ENCODE results near the gene RNF31. TPM values are rescaled to one million over a fixed set of nuclear protein-coding genes. Genes with fewer than 3 reads are reported as not detected.
A peak's percentile ranks its signal among the peaks of the same experiment; 100 is the strongest.

RNF31 gene
- total and polyA plus RNA-seq, 2 of the 13 experiments (the other 11 are each of a cell fraction or from before 2014, with no cell fraction given): 48.2 to 86.8 TPM

GRCh38 chr14:24162093-24162492, 14.8 kb downstream of the RNF31 start (continued):
- TF ChIP-seq ZNF512 (CRISPR knock-in tag; IDR thresholded peaks at IDR 0.05) (no peak), ZBTB34 (CRISPR knock-in tag; IDR thresholded peaks at IDR 0.05) (0 out of 2 replicates have a peak, but pooled peaks have one; percentile 13), PHF5A (CRISPR knock-in tag; IDR thresholded peaks at IDR 0.05; ENCODE audit: low read depth, unreplicated experiment) (no peak), ZNF746 (CRISPR knock-in tag; IDR thresholded peaks at IDR 0.05) (no peak), ZNF691 (CRISPR knock-in tag; IDR thresholded peaks at IDR 0.05; ENCODE audit: borderline replicate concordance, low read depth) (no peak), ZMAT3 (CRISPR knock-in tag; conservative IDR thresholded peaks at IDR 0.05) (no peak), EP300 (IDR thresholded peaks at IDR 0.05; ENCODE audit: low read depth in 2 of 2, low read length in 2 of 2) (no peak), EP300 (CRISPR knock-in tag; IDR thresholded peaks at IDR 0.05; ENCODE audit: borderline replicate concordance) (0 out of 2 replicates have a peak, but pooled peaks have one; percentile 10), FOXJ3 (CRISPR knock-in tag; IDR thresholded peaks at IDR 0.05; ENCODE audit: borderline replicate concordance) (no peak), GMEB2 (CRISPR knock-in tag; IDR thresholded peaks at IDR 0.05; ENCODE audit: low read depth) (no peak), NKX3-1 (CRISPR knock-in tag; IDR thresholded peaks at IDR 0.05) (no peak), ADNP (CRISPR knock-in tag; IDR thresholded peaks at IDR 0.05) (no peak), ZNF589 (CRISPR knock-in tag; conservative IDR thresholded peaks at IDR 0.05) (no peak), HMG20A (CRISPR knock-in tag; IDR thresholded peaks at IDR 0.05; ENCODE audit: borderline replicate concordance) (no peak), MTA1 (CRISPR knock-in tag; IDR thresholded peaks at IDR 0.05; ENCODE audit: borderline replicate concordance) (0 out of 2 replicates have a peak, but pooled peaks have one; percentile 32), ATAD3A (CRISPR knock-in tag; IDR thresholded peaks at IDR 0.05) (0 out of 2 replicates have a peak, but pooled peaks have one; percentile 74), GLI4 (CRISPR knock-in tag; IDR thresholded peaks at IDR 0.05; ENCODE audit: borderline replicate concordance) (no peak), POLR2AphosphoS2 (IDR thresholded peaks at IDR 0.05; ENCODE audit: low read depth, low read length) (0 out of 2 replicates have a peak, but pooled peaks have one; percentile 26), ZUFSP (CRISPR knock-in tag; IDR thresholded peaks at IDR 0.05; ENCODE audit: borderline replicate concordance) (no peak), ZNF776 (CRISPR knock-in tag; IDR thresholded peaks at IDR 0.05) (no peak), FOXP4 (CRISPR knock-in tag; IDR thresholded peaks at IDR 0.05) (no peak), HNRNPL (IDR thresholded peaks at IDR 0.05; ENCODE audit: low read depth, low read length) (no peak)

Measured in HepG2 (cell line).